SK-N-SH (cell line): ENCODE data around the gene RFTN1. TPM values are rescaled to one million over a fixed set of nuclear protein-coding genes. Genes with fewer than 3 reads are reported as not detected.
A peak's percentile ranks its signal among the peaks of the same experiment; 100 is the strongest.

ENCODE experiments used
- CTCF ChIA-PET: fragments of 300-600, 350-600 bp; formaldehyde crosslinking; extraction: SDS; loops from one replicate; lab custom pipeline; 2021; lab: Yijun Ruan, JAX
- POLR2A ChIA-PET: fragments of 350-600 bp; sonication (Branson Sonifier 250); formaldehyde crosslinking; extraction: SDS; loops from one replicate; lab custom pipeline; 2020; ENCODE audit warnings: antibody characterized with exemption, inconsistent platforms; lab: Yijun Ruan, JAX
- DNase-seq: peaks from one replicate; pipeline ENCODE4 v3.0.0; 2012
- H2AFZ ChIP-seq: fragments of 200-600 bp; sonication (generic); 2 replicates; pipeline ENCODE4 v1.8.1; 2016; ENCODE audit warnings: antibody characterized with exemption, mild to moderate bottlenecking, low read depth
- H3F3A ChIP-seq: fragments of 200-600 bp; sonication (generic); replicated peaks from 2 replicates; pipeline ENCODE3; 2016; ENCODE audit warnings: antibody characterized with exemption, mild to moderate bottlenecking; ENCODE audit not compliant: insufficient read depth
- H3K27ac ChIP-seq, 2 experiments: fragments of 200-500 bp in 1 of 2; fragments of 200-600 bp in 1 of 2; sonication (Bioruptor generic) in 1 of 2; sonication (generic), shearing (Covaris generic) in 1 of 2; 2 replicates each; pipeline versions ENCODE4 v1.5.1 to v1.6.1; 2014 to 2016; ENCODE audit warnings: low read depth in 2 of 2, inconsistent platforms in 1 of 2, low read length in 1 of 2, mild to moderate bottlenecking in 1 of 2, mixed read lengths in 1 of 2
- H3K27me3 ChIP-seq: fragments of 200-600 bp; sonication (generic), shearing (Covaris generic); 2 replicates; pipeline ENCODE4 v1.6.1; 2016; ENCODE audit warnings: mixed run types; ENCODE audit not compliant: insufficient read depth
- H3K36me3 ChIP-seq, 2 experiments: fragments of 200-500 bp in 1 of 2; fragments of 200-600 bp in 1 of 2; sonication (Bioruptor generic) in 1 of 2; sonication (generic) in 1 of 2; replicated peaks in 1 of 2; 2 replicates each; pipeline versions ENCODE3 to v1.5.1; 2014 to 2016; ENCODE audit warnings: low read length in 1 of 2, mild to moderate bottlenecking in 1 of 2; ENCODE audit not compliant: insufficient read depth in 2 of 2, control insufficient read depth in 1 of 2
- H3K4me1 ChIP-seq, 2 experiments: fragments of 200-500 bp in 1 of 2; fragments of 200-600 bp in 1 of 2; sonication (Bioruptor generic) in 1 of 2; sonication (generic), shearing (Covaris generic) in 1 of 2; 2 replicates each; pipeline versions ENCODE4 v1.5.1 to v1.6.1; 2014 to 2016; ENCODE audit warnings: low read depth in 1 of 2, low read length in 1 of 2, mixed run types in 1 of 2; ENCODE audit not compliant: insufficient read depth in 2 of 2, control insufficient read depth in 1 of 2
- H3K4me2 ChIP-seq: fragments of 200-600 bp; sonication (generic), shearing (Covaris generic); 2 replicates; pipeline ENCODE4 v1.6.1; 2017; ENCODE audit warnings: mixed run types
- H3K4me3 ChIP-seq, 2 experiments: fragments of 200-500 bp in 1 of 2; fragments of 200-600 bp in 1 of 2; sonication (Bioruptor generic) in 1 of 2; sonication (generic), shearing (Covaris generic) in 1 of 2; 2 replicates each; pipeline versions ENCODE4 v1.5.1 to v1.8.1; 2014 to 2016; ENCODE audit warnings: low read depth in 2 of 2, inconsistent platforms in 1 of 2, low read length in 1 of 2, mild to moderate bottlenecking in 1 of 2, mixed read lengths in 1 of 2, moderate library complexity in 1 of 2
- H3K79me2 ChIP-seq: fragments of 200-600 bp; sonication (generic); 2 replicates; pipeline ENCODE4 v1.8.1; 2017; ENCODE audit warnings: mild to moderate bottlenecking; ENCODE audit not compliant: insufficient read depth
- H3K9ac ChIP-seq: fragments of 200-600 bp; sonication (generic); 2 replicates; pipeline ENCODE4 v1.6.1; 2017; ENCODE audit warnings: mixed run types
- H3K9me2 ChIP-seq: fragments of 200-600 bp; sonication (generic); 2 replicates; pipeline ENCODE4 v1.6.1; 2017; ENCODE audit warnings: mixed run types
- H3K9me3 ChIP-seq: fragments of 200-600 bp; sonication (generic); 2 replicates; pipeline ENCODE4 v1.6.1; 2017; ENCODE audit warnings: mixed run types, mild to moderate bottlenecking, moderate library complexity
- H4K20me1 ChIP-seq: fragments of 200-600 bp; sonication (generic); 2 replicates; pipeline ENCODE4 v1.6.1; 2017; ENCODE audit warnings: mild to moderate bottlenecking, mixed run types; ENCODE audit not compliant: insufficient read depth
- CHD2 ChIP-seq: fragments of 150-350 bp; IDR thresholded peaks from 2 replicates; pipeline ENCODE4 v1.6.1; 2018; ENCODE audit warnings: low read length; ENCODE audit not compliant: partially characterized antibody
- GABPA ChIP-seq: IDR thresholded peaks from 2 replicates; pipeline ENCODE4 v1.4.0; 2012; ENCODE audit warnings: low read depth, mild to moderate bottlenecking
- GATA2 ChIP-seq: sonication (generic); formaldehyde crosslinking; IDR thresholded peaks from 2 replicates; pipeline ENCODE4 v1.5.0; 2020; ENCODE audit warnings: mild to moderate bottlenecking, missing genetic modification reagents
- JUND ChIP-seq: IDR thresholded peaks from 2 replicates; pipeline ENCODE4 v1.4.0; 2012
- MEF2A ChIP-seq: IDR thresholded peaks from 2 replicates; pipeline ENCODE4 v1.4.0; 2012; ENCODE audit warnings: low read depth, borderline replicate concordance
- MXI1 ChIP-seq: IDR thresholded peaks from 2 replicates; pipeline ENCODE4 v1.6.1; 2012; ENCODE audit warnings: mild to moderate bottlenecking, low read depth, low read length, improper control_type of control experiment
- NFIC ChIP-seq: IDR thresholded peaks from 2 replicates; pipeline ENCODE4 v1.4.0; 2012; ENCODE audit warnings: borderline replicate concordance
- PBX3 ChIP-seq: IDR thresholded peaks from 2 replicates; pipeline ENCODE4; 2012
- RAD21 ChIP-seq: IDR thresholded peaks from 2 replicates; pipeline ENCODE4 v1.6.1; 2012; ENCODE audit warnings: mild to moderate bottlenecking, low read length
- REST ChIP-seq: IDR thresholded peaks from 2 replicates; pipeline ENCODE4 v1.6.1; 2012; ENCODE audit warnings: mild to moderate bottlenecking, low read depth, low read length, moderate library complexity
- SMC3 ChIP-seq: IDR thresholded peaks from 2 replicates; pipeline ENCODE4 v1.6.1; 2012; ENCODE audit warnings: low read depth, low read length, improper control_type of control experiment
- TAF1 ChIP-seq: IDR thresholded peaks from 2 replicates; pipeline ENCODE4 v1.6.1; 2012; ENCODE audit warnings: low read depth, mild to moderate bottlenecking, low read length, moderate library complexity, borderline replicate concordance
- USF1 ChIP-seq: IDR thresholded peaks from 2 replicates; pipeline ENCODE4 v1.4.0; 2012; ENCODE audit warnings: low read depth, borderline replicate concordance
- YY1 ChIP-seq: IDR thresholded peaks from 2 replicates; pipeline ENCODE4 v1.4.0; 2012; ENCODE audit warnings: low read depth, mild to moderate bottlenecking
- ZBTB33 ChIP-seq: IDR thresholded peaks from 2 replicates; pipeline ENCODE4 v1.4.0; 2012; ENCODE audit warnings: low read depth, borderline replicate concordance
- WGBS: methylation state at CpG from one replicate; pipeline ENCODE4 v1.1.6; 2017; ENCODE audit warnings: low lambda C conversion rate; 5-methylcytosine and 5-hydroxymethylcytosine counted together
- polyA plus RNA-seq, 3 experiments: library from polyadenylated mRNA; depleted of rRNA; stranded (reverse); fragments of >200 nt; gene quantifications; 2 replicates each; pipeline ENCODE4 v1.2.3, GENCODE V29; 2012

The RFTN1 gene
- polyA plus RNA-seq, 1 of the 3 experiments (the other 2 are of a cell fraction), result 21.2 TPM

GRCh38 chr3:16520970-16521881 lies 7.7 kb upstream of the RFTN1 start:
- H3F3A ChIP-seq, result no peaks in the 10 kb centered on the region
- H3K9me3 ChIP-seq, result no peaks in the 10 kb centered on the region
- H3K79me2 ChIP-seq, result no peaks in the 10 kb centered on the region
- no peaks in the 10 kb centered on the region for H4K20me1 ChIP-seq
- H3K9me2 ChIP-seq, result no peaks in the 10 kb centered on the region
- ChIA-PET POLR2A (interaction anchor here (0.7 to 1.6 kb wide), 4 partner anchors 9 to 256 kb away, joined by 3 to 6 read pairs (median 4); partner anchors contain the start of genes DPH3 and OXNAD1), CTCF (interaction anchor here (0.7 to 4.6 kb wide), 7 partner anchors 10 to 232 kb away, joined by 3 to 23 read pairs (median 4); no protein-coding TSS in a partner anchor)
- H3K27me3 ChIP-seq, result no peaks in the 10 kb centered on the region
- no peak overlapping the region for H3K4me3 ChIP-seq
- H3K4me1 ChIP-seq, result peaks cover 7 to 41% of the 10 kb centered on the region in 2 experiments; a peak in 2 of 4 replicates
- H3K27ac ChIP-seq, result peak overlapping the region in 1 of 2 experiments; percentile 100; a peak in 2 of 4 replicates
- H2AFZ ChIP-seq, result no peak overlapping the region
- TF ChIP-seq NFIC, result no peak
- peak; percentile 76 for TF ChIP-seq GATA2 (CRISPR knock-in tag)
- no peak for DNase-seq
- no peak overlapping the region for H3K9ac ChIP-seq
- H3K36me3 ChIP-seq, result no peaks in the 10 kb centered on the region
- H3K4me2 ChIP-seq, result no peak overlapping the region
- 39% methylated on average over 5 of the region's 5 CpGs for WGBS

GRCh38 chr3:16520241-16520969 lies 6.9 kb upstream of the RFTN1 start:
- no peaks in the 10 kb centered on the region for H3K9me3 ChIP-seq
- peak; percentile 61 for DNase-seq
- peak overlapping the region in 1 of 2 experiments; percentile 100; a peak in 2 of 4 replicates for H3K27ac ChIP-seq
- no peak overlapping the region for H3K4me2 ChIP-seq
- WGBS, result 28% methylated on average over 2 of the region's 6 CpGs
- no peak overlapping the region for H2AFZ ChIP-seq
- H3K27me3 ChIP-seq, result no peaks in the 10 kb centered on the region
- H3F3A ChIP-seq, result peaks cover 1% of the 10 kb centered on the region
- CTCF ChIA-PET, result interaction anchor here (0.7 to 2.1 kb wide), 4 partner anchors 11 to 231 kb away, joined by 3 to 17 read pairs (median 4); no protein-coding TSS in a partner anchor
- no peaks in the 10 kb centered on the region for H4K20me1 ChIP-seq
- POLR2A ChIA-PET, result interaction anchor here (0.7 to 1.6 kb wide), 3 partner anchors 8 to 255 kb away, joined by 3 to 6 read pairs (median 4); partner anchors contain the start of genes DPH3 and OXNAD1
- H3K9ac ChIP-seq, result no peak overlapping the region
- H3K4me1 ChIP-seq, result peaks cover 7 to 47% of the 10 kb centered on the region in 2 experiments; a peak in 2 of 4 replicates
- H3K4me3 ChIP-seq, result no peak overlapping the region
- no peaks in the 10 kb centered on the region for H3K9me2 ChIP-seq
- no peaks in the 10 kb centered on the region for H3K79me2 ChIP-seq
- H3K36me3 ChIP-seq, result no peaks in the 10 kb centered on the region
- TF ChIP-seq JUND (no peak), USF1 (no peak), REST (no peak), TAF1 (no peak), GATA2 (CRISPR knock-in tag) (peak; percentile 81; the same call in 1 of the 2 replicates), SMC3 (no peak), RAD21 (peak; percentile 27), PBX3 (no peak), GABPA (no peak), ZBTB33 (no peak), YY1 (no peak), MEF2A (no peak), MXI1 (peak; percentile 63; the same call in 1 of the 2 replicates), CHD2 (peak; percentile 71)
